Breast epithelium (tissue), 3 donors: ENCODE measurements around the gene QSER1.

Source experiments
- POLR2A ChIP-seq: fragments of 450-650 bp; IDR thresholded peaks from one replicate; pipeline ENCODE4 v1.6.1; 2016; ENCODE audit warnings: antibody characterized with exemption, mild to moderate bottlenecking, moderate library complexity
- TF ChIP-seq, protein P1 (sequence below), 3 donors: fragments of 450-650 bp; IDR thresholded peaks; one replicate each; pipeline ENCODE4 v1.5.1; 2016 to 2017; ENCODE audit warnings: antibody characterized with exemption in 3 of 3, mild to moderate bottlenecking in 3 of 3, moderate library complexity in 3 of 3

GRCh38 chr11:32884770-32885384 is 7.7 kb upstream of the QSER1 start:
- TF ChIP-seq, protein P1, sequence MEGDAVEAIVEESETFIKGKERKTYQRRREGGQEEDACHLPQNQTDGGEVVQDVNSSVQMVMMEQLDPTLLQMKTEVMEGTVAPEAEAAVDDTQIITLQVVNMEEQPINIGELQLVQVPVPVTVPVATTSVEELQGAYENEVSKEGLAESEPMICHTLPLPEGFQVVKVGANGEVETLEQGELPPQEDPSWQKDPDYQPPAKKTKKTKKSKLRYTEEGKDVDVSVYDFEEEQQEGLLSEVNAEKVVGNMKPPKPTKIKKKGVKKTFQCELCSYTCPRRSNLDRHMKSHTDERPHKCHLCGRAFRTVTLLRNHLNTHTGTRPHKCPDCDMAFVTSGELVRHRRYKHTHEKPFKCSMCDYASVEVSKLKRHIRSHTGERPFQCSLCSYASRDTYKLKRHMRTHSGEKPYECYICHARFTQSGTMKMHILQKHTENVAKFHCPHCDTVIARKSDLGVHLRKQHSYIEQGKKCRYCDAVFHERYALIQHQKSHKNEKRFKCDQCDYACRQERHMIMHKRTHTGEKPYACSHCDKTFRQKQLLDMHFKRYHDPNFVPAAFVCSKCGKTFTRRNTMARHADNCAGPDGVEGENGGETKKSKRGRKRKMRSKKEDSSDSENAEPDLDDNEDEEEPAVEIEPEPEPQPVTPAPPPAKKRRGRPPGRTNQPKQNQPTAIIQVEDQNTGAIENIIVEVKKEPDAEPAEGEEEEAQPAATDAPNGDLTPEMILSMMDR (IDR thresholded peaks at IDR 0.05), result no peak
- TF ChIP-seq POLR2A, result no peak
